IMR-90 (cell line): Measurements from ENCODE around the gene KRT33A.

ENCODE experiments used
- BHLHE40 ChIP-seq: fragments of 150-350 bp; IDR thresholded peaks from 2 replicates; pipeline ENCODE4 v1.6.1; 2016; ENCODE audit warnings: mild to moderate bottlenecking, low read depth, low read length
- CEBPB ChIP-seq: IDR thresholded peaks from 2 replicates; pipeline ENCODE4 v1.6.1; 2012; ENCODE audit warnings: low read depth, low read length, improper control_type of control experiment
- CHD1 ChIP-seq: IDR thresholded peaks from 2 replicates; pipeline ENCODE4 v1.6.1; 2012; ENCODE audit warnings: low read depth, low read length, improper control_type of control experiment
- FOS ChIP-seq: fragments of 150-350 bp; IDR thresholded peaks from 2 replicates; pipeline ENCODE4 v1.6.1; 2016; ENCODE audit warnings: low read depth, low read length
- MAFK ChIP-seq: IDR thresholded peaks from 2 replicates; pipeline ENCODE4 v1.6.1; 2012; ENCODE audit warnings: low read depth, low read length, improper control_type of control experiment
- POLR2A ChIP-seq: IDR thresholded peaks from 2 replicates; pipeline ENCODE4 v1.6.1; 2012; ENCODE audit warnings: mild to moderate bottlenecking, low read depth, low read length
- RFX5 ChIP-seq: IDR thresholded peaks from 2 replicates; pipeline ENCODE4 v1.8.0; 2012; ENCODE audit warnings: low read depth, mild to moderate bottlenecking, low read length, moderate library complexity
- SMC3 ChIP-seq: fragments of 150-350 bp; IDR thresholded peaks from 2 replicates; pipeline ENCODE4 v1.6.1; 2016; ENCODE audit warnings: low read depth, mild to moderate bottlenecking, antibody characterized with exemption, low read length, moderate library complexity
- TF ChIP-seq, protein P1 (sequence below): conservative IDR thresholded peaks from 2 replicates; pipeline ENCODE4 v1.5.1; 2012; ENCODE audit warnings: mild to moderate bottlenecking, low read depth, low read length, improper control_type of control experiment
- TF ChIP-seq, protein P2 (sequence below): fragments of 150-350 bp; IDR thresholded peaks from 2 replicates; pipeline ENCODE4 v1.6.1; 2017; ENCODE audit warnings: mild to moderate bottlenecking, antibody characterized with exemption, low read length, low read depth

DNA sequence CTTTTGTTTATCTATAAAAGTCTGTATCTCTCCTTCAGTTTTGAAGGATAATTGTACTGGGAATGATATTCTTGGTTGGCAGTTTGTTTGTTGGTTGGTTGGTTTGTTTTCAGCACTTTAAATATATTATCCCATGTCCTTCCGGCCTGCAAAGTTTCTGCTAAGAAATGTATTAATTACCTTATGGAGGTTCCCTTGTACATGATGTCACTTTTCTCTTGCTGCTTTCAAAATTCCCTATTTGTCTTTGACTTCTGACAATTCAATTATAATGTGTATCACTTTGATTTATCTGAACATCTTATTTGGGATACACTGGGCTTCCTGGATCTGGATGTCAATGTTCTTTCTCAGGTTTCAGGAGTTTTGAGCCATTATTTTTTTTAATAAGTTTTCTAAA lies 35.6 kb upstream of the KRT33A start:
- TF ChIP-seq, protein P1, sequence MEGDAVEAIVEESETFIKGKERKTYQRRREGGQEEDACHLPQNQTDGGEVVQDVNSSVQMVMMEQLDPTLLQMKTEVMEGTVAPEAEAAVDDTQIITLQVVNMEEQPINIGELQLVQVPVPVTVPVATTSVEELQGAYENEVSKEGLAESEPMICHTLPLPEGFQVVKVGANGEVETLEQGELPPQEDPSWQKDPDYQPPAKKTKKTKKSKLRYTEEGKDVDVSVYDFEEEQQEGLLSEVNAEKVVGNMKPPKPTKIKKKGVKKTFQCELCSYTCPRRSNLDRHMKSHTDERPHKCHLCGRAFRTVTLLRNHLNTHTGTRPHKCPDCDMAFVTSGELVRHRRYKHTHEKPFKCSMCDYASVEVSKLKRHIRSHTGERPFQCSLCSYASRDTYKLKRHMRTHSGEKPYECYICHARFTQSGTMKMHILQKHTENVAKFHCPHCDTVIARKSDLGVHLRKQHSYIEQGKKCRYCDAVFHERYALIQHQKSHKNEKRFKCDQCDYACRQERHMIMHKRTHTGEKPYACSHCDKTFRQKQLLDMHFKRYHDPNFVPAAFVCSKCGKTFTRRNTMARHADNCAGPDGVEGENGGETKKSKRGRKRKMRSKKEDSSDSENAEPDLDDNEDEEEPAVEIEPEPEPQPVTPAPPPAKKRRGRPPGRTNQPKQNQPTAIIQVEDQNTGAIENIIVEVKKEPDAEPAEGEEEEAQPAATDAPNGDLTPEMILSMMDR: no peak
- TF ChIP-seq POLR2A (no peak), BHLHE40 (no peak), CHD1 (no peak), SMC3 (no peak), CEBPB (no peak), FOS (no peak), MAFK (no peak), RFX5 (no peak)
- TF ChIP-seq, protein P2, sequence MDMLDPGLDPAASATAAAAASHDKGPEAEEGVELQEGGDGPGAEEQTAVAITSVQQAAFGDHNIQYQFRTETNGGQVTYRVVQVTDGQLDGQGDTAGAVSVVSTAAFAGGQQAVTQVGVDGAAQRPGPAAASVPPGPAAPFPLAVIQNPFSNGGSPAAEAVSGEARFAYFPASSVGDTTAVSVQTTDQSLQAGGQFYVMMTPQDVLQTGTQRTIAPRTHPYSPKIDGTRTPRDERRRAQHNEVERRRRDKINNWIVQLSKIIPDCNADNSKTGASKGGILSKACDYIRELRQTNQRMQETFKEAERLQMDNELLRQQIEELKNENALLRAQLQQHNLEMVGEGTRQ: no peak
